Measurements from ENCODE around the gene CAV2.
"Not testable (repeated sequence)": the region's sequence is repeated elsewhere in the genome, so short reads cannot be mapped to it uniquely, and the experiment has no call there.

Gene CAV2, protein sequence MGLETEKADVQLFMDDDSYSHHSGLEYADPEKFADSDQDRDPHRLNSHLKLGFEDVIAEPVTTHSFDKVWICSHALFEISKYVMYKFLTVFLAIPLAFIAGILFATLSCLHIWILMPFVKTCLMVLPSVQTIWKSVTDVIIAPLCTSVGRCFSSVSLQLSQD
- 0 reads per million in 4 donors for total RNA-seq

DNA sequence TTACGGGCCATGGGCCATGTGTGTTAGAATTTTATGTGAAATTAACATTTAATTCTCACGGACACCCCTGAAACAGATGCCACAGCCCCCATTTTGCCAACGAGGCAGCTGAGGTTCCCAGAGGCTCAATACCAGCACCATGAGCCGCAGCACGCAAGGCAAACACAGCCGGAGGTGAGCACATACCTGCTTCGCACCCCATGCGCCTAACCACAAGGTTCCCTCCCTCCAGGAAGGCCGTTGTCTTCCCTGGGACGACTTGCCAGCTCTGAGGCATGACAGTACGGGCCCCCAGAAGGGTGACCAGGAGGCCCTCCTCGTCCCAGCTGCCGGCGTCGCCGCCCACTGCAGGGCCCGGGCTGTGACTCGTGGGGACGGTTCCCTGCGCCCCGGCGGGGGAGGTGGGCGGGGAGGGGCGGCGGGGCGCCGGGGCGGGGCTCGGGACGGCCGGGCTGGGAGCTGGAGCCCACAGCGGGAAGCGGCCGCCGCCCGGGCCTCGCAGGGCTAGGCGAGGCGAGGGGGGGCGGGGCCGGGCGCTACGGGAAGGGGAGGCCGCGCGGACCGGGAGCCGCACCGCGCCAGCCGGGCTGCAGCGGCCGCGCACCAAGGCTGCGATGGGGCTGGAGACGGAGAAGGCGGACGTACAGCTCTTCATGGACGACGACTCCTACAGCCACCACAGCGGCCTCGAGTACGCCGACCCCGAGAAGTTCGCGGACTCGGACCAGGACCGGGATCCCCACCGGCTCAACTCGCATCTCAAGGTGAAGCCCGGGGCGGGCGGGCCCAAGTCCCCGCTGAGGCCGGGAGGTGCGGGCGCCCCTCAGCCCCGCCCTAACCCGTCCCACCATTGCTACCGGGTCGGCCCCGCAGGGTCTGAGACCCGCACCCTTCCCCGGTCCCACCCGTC, at the start of gene CAV2:
Gene CAV2 (plus strand): TSS at position 571 of the 910 bp plus-strand sequence. CDS start 44 bp downstream, at position 615.
- DNase-seq: peak in 3 of 5 donors; percentile 5 to 14 (median 5)

DNA sequence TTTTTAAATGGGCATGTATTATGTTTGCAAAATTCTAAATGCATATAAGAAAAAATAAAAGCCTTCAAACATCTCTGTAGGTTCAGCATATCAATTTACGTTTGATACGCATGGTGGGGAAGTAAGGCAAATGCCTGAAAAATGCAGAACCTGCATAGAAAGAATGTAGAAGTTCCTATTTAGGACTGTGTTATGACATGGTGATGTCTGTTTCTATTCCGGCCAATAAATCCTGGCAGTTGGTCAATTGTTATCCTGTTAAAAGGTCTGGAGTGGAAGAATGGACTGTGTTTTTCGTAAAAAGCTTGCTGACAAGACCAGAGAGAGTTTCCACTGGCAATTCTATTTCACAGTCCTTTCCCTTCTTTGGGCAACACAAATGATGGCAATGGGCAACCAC, 49.6 kb upstream of the CAV2 start:
- no peak for DNase-seq

DNA sequence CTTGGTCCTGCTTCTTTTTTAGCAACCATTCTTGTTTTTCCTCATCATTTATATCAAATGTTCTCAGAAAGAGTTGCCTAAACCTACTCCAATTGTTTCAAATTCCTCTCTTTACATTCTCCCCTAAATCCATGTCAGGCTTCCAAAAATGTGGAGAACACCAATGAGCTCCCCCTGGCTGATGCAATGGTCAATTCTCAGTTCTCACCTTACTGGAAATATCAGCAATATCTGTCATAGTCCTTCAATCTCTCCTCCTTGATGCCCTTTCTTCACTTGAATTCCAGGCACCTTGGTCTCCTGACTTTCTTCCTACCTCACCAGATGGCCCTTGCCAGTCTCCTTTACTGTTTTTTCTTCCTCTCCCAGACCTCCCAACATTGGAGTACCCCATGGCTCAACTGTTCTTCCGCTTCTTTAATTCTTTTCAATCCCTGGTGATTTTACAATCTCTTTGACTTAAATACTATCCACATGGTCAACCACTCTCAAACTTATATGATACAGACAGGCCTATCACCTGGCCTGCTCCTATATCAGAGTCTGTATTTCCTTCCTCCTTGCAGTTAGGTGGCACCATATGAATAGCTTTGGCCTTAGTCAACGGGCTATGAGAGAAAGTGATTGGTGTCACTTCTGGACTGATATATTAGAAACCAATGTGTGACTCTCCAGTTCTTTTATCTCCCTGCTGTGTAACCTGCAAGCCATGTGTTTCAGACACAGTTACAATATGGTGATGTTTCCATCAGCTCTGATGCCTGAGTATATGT, 47.4 kb upstream of the CAV2 start:
- DNase-seq: no peak

DNA sequence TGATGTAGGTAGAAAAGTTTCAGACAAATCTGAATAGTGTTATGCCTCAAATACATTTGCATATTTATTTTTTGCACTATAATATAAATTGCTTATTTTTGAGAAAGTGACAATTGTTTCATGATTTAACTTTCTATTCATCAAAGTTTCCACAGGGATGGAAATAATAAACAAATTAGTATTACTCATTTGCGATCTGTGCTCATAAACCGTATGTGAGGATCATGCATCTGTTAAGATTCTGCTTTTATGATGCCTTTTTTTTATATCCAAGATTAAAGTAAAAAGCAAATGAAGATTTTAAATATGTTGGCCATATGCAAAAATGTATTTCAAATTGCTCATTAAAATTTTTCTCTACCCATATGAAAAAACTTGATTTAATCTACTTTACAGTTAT, 45.2 kb upstream of the CAV2 start:
- DNase-seq: no peak

DNA sequence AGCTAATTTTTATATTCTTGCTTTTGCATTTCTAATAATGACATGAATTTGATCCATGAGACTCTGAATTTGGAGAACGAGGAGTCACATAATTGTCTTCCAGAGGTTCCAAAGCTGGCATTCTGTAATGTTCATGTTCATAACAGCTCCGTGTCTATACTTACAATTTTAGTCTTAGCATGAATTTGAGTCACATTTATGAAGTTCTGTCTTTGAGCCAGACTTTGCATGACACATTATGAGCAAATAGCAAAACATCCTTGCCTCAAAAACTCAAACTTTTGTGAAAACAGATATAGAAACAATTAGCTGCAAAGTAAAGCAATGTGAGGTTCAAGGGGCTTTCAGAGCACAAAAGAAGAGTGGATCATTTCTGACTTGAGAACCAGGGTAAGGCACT, 44.5 kb upstream of the CAV2 start:
- DNase-seq: no peak

DNA sequence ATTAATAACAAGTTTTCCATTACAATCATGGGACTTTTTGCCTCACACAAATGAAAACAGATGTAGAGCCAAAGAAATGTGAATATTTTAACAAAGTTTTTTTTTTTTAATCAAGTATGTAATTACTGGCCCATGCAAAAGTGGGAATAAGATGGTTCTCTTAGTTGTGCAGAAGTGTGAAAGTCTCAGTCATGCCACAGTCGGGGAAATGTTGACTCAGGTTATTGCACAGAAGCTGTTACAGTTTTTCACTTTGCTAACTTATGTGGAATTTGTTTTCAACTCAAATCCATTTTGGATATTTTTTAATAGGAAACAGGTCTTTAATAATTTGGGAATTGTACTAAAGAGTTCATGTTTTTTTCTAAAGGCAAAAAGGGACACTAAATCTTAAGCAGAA, 44.0 kb upstream of the CAV2 start:
- DNase-seq: no peak

DNA sequence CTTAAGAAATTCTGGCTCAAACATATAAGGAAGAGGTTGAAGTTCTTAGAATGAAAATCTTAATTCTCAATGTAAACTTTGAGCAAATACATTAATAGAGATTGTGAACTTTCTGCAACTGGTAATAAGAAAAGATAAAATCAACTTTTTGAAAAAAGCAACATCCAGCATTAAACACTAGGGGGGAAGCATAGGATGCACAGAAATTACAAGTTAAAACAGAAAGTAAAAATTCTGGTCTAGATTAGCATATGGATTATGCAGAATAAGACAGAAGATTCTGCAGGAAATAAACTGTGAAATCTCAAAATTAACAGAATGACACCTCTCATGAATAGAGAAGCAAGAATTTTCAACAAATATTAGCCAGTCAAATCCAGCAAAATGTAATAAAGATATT, 38.0 kb upstream of the CAV2 start:
- DNase-seq: no peak

DNA sequence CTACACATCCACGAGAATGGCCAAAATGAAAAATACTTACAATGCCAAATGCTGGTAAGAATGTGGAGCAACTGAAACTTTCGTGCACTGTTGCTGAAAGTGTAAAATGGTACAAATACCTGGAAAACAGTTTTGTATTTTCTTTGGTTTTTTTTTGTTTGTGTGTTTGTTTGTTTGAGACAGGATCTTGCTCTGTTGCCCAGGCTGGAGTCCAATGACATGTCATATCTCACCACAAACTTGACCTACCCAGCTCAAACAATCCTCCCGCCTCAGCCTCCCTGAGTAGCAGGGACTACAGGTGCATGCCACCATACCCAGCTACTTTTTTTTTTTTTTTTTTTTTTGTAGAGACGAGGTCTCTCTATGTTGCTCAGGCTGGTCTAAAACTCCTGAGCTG, 35.6 kb upstream of the CAV2 start:
- DNase-seq: no peak

DNA sequence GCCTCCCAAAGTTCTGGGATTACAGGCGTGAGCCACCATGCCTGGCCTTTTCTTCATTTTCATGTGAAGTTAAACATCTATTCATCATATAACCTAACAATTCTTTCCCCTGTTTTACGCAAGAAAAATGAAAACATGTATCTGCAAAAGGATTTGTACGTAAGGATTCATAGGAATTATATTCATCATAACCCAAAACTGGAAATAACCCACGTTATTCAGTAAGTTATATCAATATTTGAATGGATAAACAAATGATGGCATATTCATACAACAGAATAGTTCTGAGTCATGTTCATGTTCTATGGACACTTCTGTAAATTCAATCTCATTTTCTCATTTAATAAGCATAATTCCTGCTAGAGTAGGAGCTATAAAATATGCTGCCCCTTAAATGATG, 35.2 kb upstream of the CAV2 start:
- no peak for DNase-seq

DNA sequence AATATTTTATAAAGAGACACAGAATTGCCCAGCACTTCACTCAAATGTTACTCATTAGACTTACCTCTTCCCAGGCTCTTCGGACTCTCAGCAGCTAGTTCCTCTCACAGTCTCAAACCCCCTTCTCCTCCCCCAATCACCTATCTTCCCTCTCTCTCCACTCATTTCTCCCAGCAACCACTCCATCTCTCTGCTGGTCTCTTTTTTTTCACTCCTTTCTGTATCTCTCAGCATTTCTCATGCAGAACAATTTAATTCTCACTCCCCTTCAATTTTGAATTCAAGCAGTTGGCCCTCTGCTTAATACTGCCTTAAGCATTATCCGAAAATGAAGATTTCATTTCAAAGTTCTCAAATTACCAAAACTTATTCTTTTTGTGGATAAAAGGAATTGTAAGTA, 34.4 kb upstream of the CAV2 start:
- DNase-seq: no peak

DNA sequence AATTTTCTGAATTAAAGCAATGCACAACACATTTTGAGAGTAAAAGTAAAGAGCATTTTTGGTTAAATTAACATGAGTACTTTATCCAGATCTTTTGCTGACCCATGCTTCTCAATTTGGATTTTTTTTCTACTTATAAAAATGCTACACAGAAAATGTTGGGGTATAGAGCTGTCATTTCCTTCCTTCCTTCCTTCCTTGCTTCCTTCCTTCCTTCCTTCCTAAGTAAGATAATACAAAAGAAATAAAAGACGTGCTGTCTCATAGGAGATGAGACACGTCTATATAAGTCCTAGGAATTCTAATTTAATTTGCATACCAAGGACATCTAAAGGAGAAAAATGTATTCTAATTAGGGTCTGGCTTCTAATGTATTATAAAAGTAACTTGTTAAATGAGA, 31.0 kb upstream of the CAV2 start:
- DNase-seq: no peak

DNA sequence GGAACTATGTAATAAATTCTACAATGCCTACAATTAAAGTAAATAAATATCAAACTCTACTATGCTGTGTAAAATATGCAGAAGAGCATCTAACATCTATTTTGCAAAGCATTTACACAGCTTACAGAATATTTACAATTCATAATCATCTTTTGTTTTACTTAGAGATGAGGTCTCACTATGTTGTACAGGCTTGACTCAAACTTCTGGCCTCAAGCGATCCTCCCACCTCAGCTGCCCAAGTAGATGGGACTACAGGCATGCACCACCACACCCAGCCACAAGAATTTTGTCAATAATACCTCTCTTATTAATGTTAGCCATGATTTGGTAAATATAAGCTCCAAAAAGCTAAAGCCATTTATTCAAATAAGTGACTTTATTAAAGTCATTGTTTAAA, 21.9 kb upstream of the CAV2 start:
- DNase-seq: no peak

DNA sequence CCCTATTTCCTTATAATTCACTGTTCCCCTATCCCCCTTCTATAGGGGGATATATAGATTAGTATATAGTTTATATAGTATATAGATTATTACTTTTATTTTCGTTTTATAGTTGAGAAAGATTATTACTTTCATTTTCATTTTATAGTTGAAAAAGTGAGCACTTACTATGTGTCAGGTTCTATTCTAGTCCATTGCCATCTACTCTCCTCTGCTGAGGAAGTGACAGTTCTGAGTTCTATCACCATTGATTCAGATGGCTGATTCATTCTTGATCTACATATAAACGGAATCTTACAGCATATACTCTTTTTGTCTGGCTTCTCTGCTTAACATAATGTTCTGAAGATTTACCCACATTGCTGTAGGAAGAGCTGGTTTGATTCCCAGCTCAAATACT, 20.7 kb upstream of the CAV2 start:
- no peak for DNase-seq

DNA sequence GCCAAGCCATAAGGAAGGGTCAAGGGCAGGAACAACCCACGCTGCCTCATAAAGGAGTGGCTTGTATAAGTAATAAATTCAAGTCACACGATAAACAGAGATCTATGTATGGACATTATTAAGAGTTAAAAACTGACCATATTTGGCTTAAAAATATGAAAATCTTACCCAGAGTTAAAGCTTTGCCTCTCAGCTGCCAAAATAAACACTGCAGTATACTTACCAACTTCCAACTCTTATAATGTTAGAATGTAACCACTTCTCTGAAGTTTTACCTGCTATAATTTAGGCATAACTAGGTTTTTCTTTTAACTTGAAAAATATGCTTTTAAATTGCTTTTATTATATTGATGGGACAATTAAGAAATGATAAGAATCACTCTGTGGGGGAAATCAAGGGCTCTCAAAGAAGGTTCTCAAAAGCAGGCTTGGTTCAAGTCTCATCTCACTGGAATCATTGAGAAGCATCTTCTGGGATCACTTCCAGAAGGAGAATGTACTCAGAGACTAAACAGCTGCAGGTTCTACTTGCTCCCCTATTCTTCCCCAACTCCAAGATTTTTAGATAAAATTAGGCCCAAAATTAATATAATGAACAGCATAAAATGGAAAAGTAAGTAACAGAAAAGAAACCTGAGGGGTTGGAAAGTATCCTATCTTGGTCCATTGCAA, 16.1 kb upstream of the CAV2 start:
- no peak for DNase-seq

DNA sequence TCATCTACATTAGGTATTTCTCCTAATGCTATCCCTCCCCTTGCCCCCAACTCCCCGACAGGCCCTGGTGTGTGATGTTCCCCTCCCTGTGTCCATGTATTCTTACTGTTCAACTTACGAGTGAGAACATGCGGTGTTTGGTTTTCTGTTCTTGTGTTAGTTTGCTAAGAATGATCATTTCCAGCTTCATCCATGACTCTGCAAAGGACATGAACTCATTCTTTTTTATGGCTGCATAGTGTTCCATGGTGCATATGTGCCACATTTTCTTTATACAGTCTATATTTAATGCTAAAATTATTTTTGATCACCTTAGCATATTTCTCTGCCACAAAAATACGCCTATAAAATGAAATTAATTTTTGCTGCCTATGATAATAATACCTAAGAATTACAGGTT, 15.1 kb upstream of the CAV2 start:
- DNase-seq: not testable (repeated sequence)

DNA sequence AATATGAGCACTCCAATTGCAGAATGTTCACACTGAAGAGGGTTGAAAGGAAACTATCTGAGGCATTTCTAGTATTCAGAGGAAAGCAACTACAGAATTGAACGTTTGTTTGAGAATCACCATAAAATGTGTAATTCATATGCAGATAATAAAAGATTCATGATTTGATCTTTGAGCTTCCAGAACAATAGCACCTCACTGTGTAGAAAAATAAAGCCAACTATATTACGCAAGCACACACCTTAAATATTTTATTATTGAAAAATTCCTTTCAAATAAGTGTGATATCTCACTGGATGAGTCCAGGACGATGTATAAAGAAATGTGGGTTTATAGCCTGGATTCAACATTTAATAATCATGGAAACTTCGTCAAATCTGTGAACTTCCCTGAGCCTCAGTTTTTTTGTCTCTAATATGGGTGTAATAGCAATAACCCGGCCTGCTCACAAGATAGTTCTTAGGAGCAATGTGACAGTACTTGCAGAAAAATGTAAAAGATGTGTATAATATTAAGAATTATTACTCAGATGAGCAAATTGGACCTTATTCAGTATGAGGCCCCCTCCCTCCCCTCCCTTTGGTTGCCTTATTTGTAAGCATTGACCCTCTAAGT, 11.5 kb upstream of the CAV2 start:
- DNase-seq: no peak

DNA sequence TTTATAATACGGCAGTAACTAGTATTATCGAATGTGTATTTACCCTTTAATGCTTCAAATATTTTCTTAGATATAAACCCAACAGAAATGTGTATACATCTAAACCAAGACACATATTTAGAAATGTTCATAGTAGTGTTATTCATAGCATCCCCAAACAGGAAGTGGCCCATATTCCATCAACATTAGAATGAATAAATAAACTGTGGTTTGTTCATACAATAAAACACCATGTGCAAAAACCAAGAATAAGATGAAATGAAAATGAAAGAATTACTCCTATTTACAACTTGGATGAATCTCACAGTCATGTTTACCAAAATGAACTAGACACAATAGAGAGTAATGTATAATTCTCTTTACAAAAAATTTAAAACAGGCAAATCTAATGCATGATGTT, 9.2 kb upstream of the CAV2 start:
- no peak for DNase-seq

DNA sequence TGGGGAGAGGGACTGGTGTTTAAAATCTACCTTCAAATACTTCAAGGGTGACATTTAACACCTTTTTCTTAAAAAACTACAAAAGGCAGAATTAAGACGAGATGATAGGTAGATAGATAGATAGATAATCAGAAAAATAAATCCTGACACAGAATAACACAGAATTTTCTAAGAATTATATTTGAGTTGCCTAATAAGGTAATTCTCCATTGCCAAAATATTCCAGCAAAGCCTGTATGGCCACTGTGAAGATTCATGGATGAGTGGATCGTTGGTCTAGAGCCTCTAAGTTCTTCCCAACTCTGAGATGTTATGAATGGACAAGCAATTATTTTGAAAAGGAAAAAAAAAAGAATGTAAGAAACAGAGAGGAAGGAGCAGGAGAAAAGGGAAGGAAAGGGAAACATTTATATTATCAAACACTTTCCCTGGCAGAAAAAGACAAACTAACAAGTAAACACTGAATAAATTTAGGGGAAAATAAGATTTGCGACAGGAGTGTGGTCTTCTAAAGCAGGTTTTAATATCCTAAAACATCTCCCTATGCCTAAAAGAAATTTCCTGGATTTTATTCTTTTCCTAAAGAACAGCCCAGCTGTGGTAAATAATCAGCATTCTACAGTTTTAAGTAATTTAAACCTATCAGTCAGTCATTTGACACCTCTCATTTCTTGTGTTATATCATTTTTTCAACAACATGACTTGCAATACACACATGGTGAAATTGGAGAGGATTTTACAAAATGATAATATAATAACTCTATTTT, 7.5 kb upstream of the CAV2 start:
- no peak for DNase-seq

DNA sequence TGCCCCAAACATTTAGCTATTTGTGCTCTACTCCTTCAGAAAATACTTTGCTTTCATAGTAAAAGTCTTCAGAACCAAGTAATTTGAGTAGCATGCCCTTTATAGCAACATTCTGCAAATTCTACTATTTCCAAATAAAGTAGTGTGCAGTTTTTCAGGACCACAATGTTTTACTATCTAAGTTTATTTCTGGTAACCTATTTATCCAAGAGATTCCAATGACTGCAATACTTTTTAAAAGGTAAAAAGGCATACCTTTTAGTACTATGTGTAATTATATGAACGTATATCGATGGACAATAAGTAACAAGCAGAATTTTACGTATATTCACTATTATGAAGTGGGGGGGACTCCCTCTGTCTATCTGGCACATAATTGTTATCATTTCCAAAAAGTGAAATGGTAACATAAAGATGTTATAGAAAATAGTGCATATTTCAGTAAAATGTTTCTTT, 6.9 kb upstream of the CAV2 start:
- no peak for DNase-seq

DNA sequence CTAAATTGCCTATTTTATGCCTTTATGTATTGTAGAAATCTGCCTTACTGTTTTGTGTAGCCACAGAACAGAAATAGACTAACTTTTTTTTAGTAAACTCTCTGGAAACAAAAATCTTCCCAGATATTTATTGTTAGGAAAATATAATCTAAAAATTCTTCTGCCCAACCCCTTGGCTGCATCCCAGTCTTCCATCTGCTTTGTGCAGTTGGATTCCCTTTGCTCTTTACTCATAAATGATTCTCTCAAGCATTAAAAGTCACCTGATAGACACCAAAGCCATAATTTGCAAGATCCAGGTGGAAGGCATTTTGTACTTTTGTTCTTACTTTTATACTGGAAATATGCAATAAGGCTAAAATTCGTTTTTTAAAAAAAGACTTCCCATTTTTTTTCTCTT, 6.1 kb upstream of the CAV2 start:
- DNase-seq: no peak

DNA sequence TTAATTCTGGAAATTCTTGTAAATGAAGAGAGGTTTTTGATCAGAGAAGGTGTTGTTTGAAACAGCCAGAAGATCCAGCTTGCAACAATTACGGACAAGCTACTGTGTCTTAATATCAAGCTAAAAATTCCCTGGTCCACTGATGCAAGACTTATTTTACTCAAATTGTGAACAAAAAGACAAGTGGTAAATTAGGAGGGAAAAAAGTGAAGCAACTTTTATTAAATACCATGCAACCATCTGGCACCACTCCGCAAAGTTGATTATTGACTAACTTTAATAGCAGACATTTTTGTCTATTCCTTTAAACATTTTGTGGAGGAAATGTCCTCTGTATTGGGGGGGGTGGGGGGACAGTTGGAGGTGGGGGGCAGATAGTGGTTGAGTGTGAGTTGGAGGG, 5.1 kb upstream of the CAV2 start:
- DNase-seq: no peak

DNA sequence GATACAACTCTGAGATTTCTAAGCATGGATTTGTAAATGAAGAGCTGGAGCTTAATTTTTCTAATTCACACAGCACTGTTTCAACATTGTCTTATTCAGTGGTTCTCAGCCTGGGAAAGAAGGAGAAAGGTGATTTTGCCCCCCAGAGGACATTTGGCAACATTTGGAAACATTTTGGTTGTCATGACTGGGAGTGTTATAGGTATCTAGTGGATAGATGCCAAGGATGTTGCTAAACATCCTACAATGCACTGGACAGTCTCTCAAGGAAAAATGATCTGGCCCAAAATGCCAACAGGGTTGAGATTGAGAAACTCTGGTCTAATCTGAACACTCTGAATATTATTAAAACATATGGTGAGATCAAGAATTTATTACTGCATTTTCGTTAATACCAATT, 3.8 kb upstream of the CAV2 start:
- DNase-seq: no peak
